Activated CD8-positive, alpha-beta memory T cell treated with anti-CD3 and anti-CD28 coated beads for 1 hour (primary cell): ENCODE data around the gene CNTNAP2.
"Not testable (repeated sequence)": the region's sequence is repeated elsewhere in the genome, so short reads cannot be mapped to it uniquely, and the experiment has no call there.

ENCODE experiments used
- DNase-seq, 2 donors: peaks; one replicate each; pipeline ENCODE4 v3.0.0-alpha.2; 2020; ENCODE audit warnings: low read depth in 1 of 2; ENCODE audit errors: extremely low read depth in 1 of 2

The CNTNAP2 gene

DNA sequence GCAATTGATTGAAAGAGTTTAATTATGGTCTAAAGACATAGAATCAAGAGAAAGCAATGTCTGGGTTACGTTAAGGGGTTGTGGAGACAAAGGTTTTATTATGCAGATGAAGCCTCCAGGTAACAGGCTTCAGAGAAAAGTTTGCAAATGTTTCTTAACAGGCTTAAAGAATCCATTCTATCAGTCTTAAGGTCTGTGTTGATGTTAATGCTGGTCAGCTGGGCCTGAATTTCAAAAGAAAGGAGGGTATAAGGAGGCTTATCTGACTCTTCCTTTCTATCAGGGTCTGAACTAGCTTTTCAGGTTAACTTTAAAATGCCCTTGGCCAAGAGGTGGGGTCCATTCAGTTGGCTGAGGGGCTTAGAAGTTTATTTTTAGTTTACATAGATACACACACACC is 1469.5 kb downstream of the CNTNAP2 start:
- DNase-seq: no peak

DNA sequence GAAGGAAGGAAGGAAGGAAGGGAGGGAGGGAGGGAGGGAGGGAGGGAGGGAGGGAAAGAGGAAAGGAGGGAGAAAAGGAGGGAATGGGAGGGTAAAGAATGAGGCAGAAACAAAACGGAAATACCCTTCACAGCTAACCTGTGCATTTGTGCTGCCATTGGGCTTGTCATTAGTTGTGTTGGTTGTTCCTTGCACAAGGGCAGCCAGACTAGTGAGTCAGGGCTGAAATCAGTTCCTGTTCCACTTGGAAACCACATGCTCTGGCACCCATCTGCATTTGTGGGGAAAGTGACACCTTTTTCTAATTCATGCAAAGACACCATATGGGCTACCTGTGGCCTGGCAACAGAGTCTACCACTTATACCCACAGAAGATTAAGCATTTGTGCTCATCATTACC is 1469.9 kb downstream of the CNTNAP2 start:
- no peak for DNase-seq

- DNase-seq: no peak
These were observed 1476.9 kb downstream of the CNTNAP2 start for GRCh38 chr7:147593271-147594057.

- DNase-seq: no peak
These were observed 1478.4 kb downstream of the CNTNAP2 start for GRCh38 chr7:147595042-147595441.

DNA sequence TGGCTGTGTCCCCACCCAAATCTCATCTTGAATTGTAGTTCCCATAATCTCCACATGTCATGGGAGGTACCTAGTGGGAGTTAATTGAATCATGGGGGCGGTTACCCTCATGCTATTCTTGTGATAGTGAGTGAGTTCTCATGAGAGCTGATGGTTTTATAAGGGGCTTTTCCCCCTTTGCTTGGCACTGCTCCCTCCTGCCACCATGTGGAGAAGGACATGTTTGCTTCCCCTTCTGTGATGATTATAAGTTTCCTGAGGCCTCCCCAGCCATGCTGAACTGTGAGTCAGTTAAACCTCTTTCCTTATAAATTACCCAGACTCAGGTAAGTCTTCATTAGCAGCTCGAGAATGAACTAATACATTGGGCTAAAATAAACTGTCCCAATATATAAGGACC is 1482.1 kb downstream of the CNTNAP2 start:
- not testable (repeated sequence) for DNase-seq

DNA sequence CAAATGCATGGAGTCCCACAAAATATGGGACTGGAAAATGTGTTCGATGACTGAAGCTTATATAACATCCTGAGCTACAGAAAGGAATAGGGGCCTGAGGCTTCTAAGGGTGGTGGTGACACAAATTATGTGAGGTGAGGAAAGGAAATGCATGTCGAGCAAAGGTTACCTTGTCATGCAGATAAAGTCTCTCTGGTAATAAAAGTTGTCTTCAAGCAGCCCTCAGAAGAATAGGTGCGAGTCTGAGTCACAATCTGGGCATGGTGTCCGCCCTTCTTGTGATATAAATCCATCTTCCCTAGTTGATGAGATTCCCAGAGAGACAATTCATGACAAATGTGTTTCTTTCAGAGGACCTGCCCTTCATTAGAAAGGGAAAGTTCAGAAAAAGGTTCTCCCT is 1488.7 kb downstream of the CNTNAP2 start:
- DNase-seq: no peak

- no peak for DNase-seq
These were observed 1490.7 kb downstream of the CNTNAP2 start for GRCh38 chr7:147607157-147607800.

GRCh38 chr7:147611431-147611830 is 1494.8 kb downstream of the CNTNAP2 start:
- DNase-seq: no peak

GRCh38 chr7:147635288-147635687 is 1518.7 kb downstream of the CNTNAP2 start:
- no peak for DNase-seq

DNA sequence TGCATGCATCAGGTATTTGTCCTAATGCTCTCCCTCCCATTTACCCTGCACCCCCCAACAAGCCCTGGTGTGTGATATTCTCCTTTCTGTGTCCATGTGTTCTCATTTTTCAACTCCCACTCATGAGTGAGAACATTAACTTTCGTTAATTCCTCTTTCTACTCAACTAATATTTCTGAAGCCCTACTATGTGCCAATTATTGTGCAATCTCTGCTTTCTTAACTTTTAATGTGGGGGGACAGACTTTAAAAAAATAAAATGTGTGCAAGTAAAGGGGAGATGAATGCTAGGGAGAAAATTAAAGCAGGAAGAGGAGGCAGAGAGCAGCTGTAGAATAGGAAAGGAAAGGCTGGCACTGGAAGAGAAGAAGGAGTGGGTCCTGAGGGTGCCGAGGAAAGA is 1520.0 kb downstream of the CNTNAP2 start:
- DNase-seq: no peak

DNA sequence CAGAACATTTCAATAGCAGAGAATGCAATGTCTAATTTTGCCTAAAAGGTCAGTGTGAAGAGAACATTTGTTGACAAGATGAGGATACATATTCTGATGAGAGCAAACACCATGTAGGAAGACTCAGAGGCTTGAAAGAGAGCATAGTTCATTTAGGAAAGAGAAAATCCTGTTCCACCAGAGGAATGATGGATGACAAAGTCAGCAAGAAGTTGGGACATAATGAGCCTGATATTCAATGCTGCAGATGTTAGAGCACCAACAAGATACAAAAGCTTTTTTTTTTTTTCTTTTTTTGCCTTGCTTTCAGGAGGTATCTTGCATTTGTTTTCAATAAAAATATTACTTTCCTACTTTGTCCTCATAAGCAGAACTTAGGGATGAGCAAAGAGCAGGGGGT is 1522.0 kb downstream of the CNTNAP2 start:
- DNase-seq: no peak

DNA sequence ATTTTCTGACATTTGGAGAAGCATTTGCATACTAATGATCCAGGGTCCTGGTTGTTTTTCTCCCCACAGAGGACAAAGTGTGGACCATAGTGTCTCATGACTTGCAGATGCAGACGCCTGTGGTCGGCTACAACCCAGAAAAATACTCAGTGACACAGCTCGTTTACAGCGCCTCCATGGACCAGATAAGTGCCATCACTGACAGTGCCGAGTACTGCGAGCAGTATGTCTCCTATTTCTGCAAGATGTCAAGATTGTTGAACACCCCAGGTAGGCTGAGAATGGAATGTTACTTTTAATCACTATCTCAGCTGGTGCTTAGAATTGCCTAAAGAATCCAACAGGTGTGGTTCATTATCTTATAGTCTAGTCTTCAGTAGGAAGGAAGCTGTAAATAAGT is 1522.4 kb downstream of the CNTNAP2 start:
- DNase-seq: no peak

GRCh38 chr7:147639751-147640150 is 1523.2 kb downstream of the CNTNAP2 start:
- DNase-seq: no peak

GRCh38 chr7:147640821-147641220 is 1524.2 kb downstream of the CNTNAP2 start:
- no peak for DNase-seq

GRCh38 chr7:147646568-147646967 is 1530.0 kb downstream of the CNTNAP2 start:
- no peak for DNase-seq

GRCh38 chr7:147650991-147651390 is 1534.4 kb downstream of the CNTNAP2 start:
- DNase-seq: no peak

DNA sequence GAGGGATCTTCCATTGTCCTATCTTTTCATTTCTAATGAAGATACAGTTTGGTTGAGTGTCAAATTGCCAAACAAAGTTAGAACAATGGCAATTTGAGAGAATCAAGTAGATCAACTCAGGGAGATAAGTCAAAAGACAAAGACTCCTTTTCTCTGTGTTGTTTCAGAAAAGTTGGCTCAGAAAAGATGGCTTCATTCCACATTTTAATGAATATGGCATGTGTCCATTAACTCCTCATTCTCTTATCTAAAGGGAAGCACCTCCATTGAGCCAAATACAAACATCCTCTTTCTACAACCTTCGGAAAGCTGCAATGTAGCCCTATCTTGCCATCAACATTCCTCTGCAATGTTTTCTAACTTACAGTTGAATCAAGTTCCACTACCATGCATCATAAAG is 1535.0 kb downstream of the CNTNAP2 start:
- no peak for DNase-seq

GRCh38 chr7:147653456-147653855 is 1536.9 kb downstream of the CNTNAP2 start:
- no peak for DNase-seq

- DNase-seq: no peak
These were observed 1541.9 kb downstream of the CNTNAP2 start for GRCh38 chr7:147658392-147658967.

GRCh38 chr7:147659036-147659995 is 1542.7 kb downstream of the CNTNAP2 start:
- DNase-seq: no peak

- no peak for DNase-seq
These were observed 1547.9 kb downstream of the CNTNAP2 start for GRCh38 chr7:147664541-147664940.
